BJ (cell line): ENCODE data around the gene LPCAT3. TPM values are rescaled to one million over a fixed set of nuclear protein-coding genes. Genes with fewer than 3 reads are reported as not detected.

ENCODE experiments used
- CTCF ChIA-PET: fragments of 350-600 bp; formaldehyde crosslinking; extraction: SDS; loops from one replicate; lab custom pipeline; 2021; ENCODE audit warnings: antibody characterized with exemption, inconsistent platforms; lab: Yijun Ruan, JAX
- POLR2A ChIA-PET: fragments of 300-600 bp; sonication (Branson Sonifier 250); formaldehyde crosslinking; extraction: SDS; loops from one replicate; lab custom pipeline; 2021; ENCODE audit warnings: antibody characterized with exemption; lab: Charles Lee
- DNase-seq: peaks from one replicate; pipeline ENCODE4 v3.0.0-alpha.2; 2011; ENCODE audit warnings: low read depth
- H3K27me3 ChIP-seq: 2 replicates; pipeline ENCODE4 v1.6.0; 2011; ENCODE audit warnings: low read length; ENCODE audit not compliant: control insufficient read depth, insufficient read depth
- H3K36me3 ChIP-seq: 2 replicates; pipeline ENCODE4 v1.5.1; 2011; ENCODE audit warnings: low read length; ENCODE audit not compliant: control insufficient read depth, insufficient read depth
- H3K4me3 ChIP-seq: 2 replicates; pipeline ENCODE4 v1.5.1; 2011; ENCODE audit warnings: low read depth, mild to moderate bottlenecking, control low read depth, low read length
- polyA plus RNA-seq: library from polyadenylated mRNA; depleted of rRNA; stranded (reverse); fragments of >200 nt; gene quantifications from 2 replicates; pipeline ENCODE4 v1.2.3, GENCODE V29; 2011
- TF ChIP-seq, protein P1 (sequence below): IDR thresholded peaks from 2 replicates; pipeline ENCODE4 v1.5.1; 2011; ENCODE audit warnings: low read depth, mild to moderate bottlenecking, control low read depth, inconsistent platforms, low read length, moderate library complexity; ENCODE audit not compliant: insufficient read depth

Gene LPCAT3
- polyA plus RNA-seq, 1 experiment, result 31.2 TPM

DNA sequence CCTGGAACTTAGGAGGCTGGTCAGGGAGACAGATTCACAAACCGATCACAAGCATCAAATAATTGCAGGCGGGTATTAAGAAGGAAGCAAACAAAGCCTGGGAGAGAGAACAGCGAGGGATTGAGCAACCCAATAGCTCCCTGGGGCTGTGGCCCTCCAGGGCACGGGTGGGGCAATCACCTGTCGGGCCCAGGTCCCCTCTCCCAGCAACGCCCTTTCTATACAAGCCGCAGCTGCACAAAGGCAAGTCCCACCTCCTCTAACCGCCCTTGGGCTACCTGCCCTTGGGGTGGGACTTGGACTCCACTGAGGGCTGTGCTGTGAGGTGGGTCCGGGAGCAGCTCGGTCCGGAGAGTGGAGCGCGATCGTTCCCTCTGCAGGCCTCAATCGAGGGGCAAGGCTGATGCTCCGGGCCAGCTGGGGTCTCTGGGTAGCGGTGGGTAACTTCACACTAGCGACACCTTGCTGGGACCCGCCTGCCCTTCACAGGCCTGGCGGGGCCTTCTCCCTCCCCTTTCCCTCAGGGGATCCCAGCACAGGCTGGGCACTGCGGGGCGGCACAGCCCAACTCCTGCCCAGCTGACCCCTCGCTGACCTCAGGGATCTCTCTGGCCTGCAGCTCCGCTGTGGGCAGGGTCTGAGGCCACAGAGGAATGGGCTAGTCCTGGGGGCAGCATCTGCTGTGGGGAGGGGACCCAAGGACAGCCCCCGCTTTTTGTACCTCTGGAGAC lies 55.8 kb downstream of the LPCAT3 start:
- CTCF ChIA-PET, result interaction anchor here (0.7 to 5.5 kb wide), 12 partner anchors 10 to 150 kb away, joined by 3 to 65 read pairs (median 4); partner anchors contain the start of genes C12orf57, PTPN6, RNU7-1 and SPSB2
- POLR2A ChIA-PET, result no interaction called here
- Histone ChIP-seq H3K36me3 (peaks cover 15% of the 10 kb centered on the region), H3K4me3 (no peak overlapping the region), H3K27me3 (no peaks in the 10 kb centered on the region)
- no peak for DNase-seq
- TF ChIP-seq, protein P1, sequence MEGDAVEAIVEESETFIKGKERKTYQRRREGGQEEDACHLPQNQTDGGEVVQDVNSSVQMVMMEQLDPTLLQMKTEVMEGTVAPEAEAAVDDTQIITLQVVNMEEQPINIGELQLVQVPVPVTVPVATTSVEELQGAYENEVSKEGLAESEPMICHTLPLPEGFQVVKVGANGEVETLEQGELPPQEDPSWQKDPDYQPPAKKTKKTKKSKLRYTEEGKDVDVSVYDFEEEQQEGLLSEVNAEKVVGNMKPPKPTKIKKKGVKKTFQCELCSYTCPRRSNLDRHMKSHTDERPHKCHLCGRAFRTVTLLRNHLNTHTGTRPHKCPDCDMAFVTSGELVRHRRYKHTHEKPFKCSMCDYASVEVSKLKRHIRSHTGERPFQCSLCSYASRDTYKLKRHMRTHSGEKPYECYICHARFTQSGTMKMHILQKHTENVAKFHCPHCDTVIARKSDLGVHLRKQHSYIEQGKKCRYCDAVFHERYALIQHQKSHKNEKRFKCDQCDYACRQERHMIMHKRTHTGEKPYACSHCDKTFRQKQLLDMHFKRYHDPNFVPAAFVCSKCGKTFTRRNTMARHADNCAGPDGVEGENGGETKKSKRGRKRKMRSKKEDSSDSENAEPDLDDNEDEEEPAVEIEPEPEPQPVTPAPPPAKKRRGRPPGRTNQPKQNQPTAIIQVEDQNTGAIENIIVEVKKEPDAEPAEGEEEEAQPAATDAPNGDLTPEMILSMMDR, result no peak

DNA sequence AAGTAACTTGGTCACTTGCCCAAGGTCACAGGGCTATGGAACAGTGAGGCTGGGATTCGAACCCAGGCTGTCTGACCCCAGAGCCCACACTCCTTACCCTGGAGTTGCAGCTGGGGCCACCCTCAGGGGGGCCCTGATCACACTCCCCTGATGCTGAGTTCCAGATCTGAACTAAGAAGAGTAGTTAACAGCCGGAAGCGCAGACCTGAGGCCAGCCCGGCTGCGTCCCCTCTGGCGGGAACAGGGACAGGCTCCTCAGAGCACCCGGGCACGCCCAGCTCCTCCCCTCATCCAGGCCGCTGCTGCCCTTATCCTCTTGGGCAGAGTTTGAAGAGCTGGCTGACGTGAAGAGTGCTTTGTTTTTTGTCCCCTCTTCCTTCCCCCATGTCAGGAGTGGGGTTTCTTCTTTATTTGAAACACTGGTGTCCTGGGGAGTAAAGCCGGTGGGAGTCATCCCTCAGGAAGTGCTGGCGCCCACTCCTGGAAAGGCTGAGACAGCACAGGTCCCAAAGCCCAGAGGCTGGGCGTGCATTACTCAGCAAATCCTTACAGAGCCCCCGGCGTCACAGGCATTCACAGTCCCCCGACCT lies 56.5 kb downstream of the LPCAT3 start:
- POLR2A ChIA-PET, result no interaction called here

DNA sequence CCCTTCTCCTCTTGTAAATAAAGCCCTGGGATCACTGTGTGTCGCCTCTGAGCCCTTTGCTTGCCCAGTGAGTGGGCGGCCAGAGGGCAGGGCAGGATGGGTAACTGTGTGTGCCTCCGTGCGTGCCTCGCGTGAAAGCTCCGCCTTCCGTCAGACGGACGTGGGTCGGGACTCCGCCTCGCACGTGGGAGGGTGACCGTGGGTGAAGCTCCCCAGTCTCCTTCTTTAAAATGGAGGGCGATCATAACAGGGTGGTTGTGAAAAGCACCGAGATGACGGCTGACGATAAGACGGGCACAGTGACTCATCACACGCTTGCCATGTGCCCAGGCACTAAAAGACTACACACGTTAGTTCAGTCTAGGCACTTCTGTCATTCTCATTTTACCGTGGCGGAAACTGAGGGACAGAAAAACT lies 57.0 kb downstream of the LPCAT3 start:
- H3K4me3 ChIP-seq, result no peak overlapping the region
- CTCF ChIA-PET, result interaction anchor here (0.7 to 5.5 kb wide), 15 partner anchors 9 to 92 kb away, joined by 3 to 65 read pairs (median 4); partner anchors contain the start of genes C12orf57, PTPN6, RNU7-1 and SPSB2
- DNase-seq, result no peak
- TF ChIP-seq, protein P1, result no peak
- H3K36me3 ChIP-seq, result peaks cover 9% of the 10 kb centered on the region
- POLR2A ChIA-PET, result no interaction called here
- H3K27me3 ChIP-seq, result no peaks in the 10 kb centered on the region

More for the DNA sequence above, 56.5 kb downstream of the LPCAT3 start:
- CTCF ChIA-PET, result interaction anchor here (0.7 to 5.5 kb wide), 14 partner anchors 9 to 151 kb away, joined by 3 to 65 read pairs (median 4); partner anchors contain the start of genes C12orf57, PTPN6, RNU7-1 and SPSB2
- H3K36me3 ChIP-seq, result peaks cover 10% of the 10 kb centered on the region
- H3K27me3 ChIP-seq, result no peaks in the 10 kb centered on the region
- TF ChIP-seq, protein P1, result peak; percentile 70
- no peak overlapping the region for H3K4me3 ChIP-seq
- no peak for DNase-seq

DNA sequence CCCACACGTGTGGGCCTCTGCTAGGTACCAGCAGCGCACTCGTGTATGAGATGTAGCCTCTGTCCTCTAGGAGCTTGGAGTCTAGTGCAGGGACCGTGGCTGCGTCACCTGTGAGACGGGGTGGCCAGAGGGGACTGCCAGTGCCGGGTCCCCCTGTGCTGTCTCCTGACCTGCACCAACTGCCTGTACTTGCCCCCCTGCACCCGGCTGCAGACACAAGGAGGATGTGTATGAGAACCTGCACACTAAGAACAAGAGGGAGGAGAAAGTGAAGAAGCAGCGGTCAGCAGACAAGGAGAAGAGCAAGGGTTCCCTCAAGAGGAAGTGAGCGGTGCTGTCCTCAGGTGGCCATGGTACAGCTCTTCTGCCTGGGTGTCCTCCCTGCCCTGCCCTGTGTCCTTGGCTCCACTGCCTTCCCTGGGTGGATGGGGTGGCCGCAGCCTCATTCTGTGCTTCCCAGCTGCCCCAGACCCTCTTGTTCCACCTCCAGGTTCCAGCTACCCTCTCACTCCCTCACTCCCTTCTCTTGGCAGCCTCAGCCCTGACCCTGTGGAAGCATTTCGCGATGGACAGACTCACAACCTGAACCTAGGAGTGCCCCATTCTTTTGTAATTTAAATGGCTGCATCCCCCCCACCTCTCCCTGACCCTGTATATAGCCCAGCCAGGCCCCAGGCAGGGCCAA lies 57.5 kb downstream of the LPCAT3 start:
- H3K27me3 ChIP-seq, result no peaks in the 10 kb centered on the region
- TF ChIP-seq, protein P1, result no peak; the same call in 1 of the 2 replicates
- no peak for DNase-seq
- ChIA-PET CTCF (interaction anchor here (0.9 to 5.5 kb wide), 10 partner anchors 8 to 91 kb away, joined by 3 to 65 read pairs (median 6); partner anchors contain the start of genes C12orf57, PTPN6, RNU7-1 and SPSB2), POLR2A (no interaction called here)
- peaks cover 5% of the 10 kb centered on the region for H3K36me3 ChIP-seq
- no peak overlapping the region for H3K4me3 ChIP-seq
